NCI-H526 (cell line): ENCODE data around the gene TAX1BP3.

Source experiments
- DNase-seq, 2 experiments: peaks; one replicate each; lab custom pipeline; 2025; lab: John Stamatoyannopoulos, UW

Gene TAX1BP3

DNA sequence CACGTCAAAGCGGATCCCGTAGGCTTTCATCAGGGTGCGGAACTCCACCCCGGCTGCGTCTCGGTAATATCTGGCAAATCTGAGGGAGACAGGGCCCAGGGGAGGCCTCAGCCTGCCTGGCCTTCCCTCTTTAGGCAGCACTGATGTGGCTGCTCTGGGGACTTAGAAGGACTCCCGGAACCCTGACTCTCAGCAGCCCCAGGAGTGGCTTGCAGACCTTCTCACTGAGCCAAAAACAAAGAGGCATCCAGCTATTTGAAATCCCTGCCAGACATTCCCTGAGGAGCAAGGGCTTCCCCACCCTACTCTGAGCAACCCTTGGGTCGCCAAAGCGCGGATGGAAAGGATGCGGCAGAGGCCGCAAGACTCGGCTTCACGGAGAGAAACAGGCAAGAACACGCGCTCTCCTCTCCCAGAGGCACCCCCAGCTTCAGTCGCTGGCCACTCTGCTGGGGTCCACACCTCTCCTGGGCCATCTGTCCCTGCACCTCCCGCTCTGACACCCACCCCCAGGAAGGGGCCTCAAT is 19.7 kb upstream of the TAX1BP3 start:
- DNase-seq = peak in 1 of 2 experiments; percentile 46

DNA sequence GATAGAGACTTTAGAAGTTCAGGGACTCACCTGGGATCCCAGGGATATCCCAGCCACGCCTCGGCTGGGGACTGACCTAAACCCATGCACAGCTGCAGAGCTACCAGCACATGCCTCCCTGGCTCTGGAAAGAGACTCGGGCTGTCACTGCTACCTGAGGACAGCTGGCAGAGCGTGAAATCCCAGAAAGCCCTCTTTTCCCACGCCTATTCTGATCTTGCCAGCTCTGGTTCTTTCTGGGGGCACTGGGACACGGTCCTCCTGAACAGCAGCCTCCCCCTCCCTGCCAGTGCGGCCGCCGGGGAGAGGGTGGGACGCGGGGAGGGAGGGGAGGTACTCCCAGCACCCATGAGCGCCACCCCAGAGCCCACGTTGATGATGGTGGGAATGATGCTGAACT is 16.8 kb upstream of the TAX1BP3 start:
- peak in 1 of 2 experiments; percentile 27 for DNase-seq

DNA sequence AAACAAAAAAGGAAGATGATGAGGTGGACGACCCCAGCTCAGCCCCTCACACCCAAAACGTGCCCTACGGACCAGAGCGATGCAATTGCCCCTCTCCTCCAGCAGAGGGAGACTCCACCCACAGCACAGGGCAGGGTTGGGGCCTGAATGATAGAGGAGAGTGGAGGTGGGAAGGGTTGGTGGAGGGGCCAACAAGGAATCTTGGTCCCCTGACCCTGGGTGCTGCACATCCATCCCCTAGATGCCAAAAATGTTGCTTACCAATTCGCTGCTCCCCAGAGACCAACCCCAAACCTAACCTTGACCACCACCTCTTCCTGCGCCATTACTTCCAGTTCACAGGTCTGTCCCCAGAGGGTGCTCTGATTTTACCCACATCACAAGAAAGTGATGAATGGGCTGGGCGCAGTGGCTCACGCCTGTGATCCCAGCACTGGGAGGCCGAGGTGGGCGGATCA is 14.7 kb upstream of the TAX1BP3 start:
- peak in 1 of 2 experiments; percentile 32 for DNase-seq

DNA sequence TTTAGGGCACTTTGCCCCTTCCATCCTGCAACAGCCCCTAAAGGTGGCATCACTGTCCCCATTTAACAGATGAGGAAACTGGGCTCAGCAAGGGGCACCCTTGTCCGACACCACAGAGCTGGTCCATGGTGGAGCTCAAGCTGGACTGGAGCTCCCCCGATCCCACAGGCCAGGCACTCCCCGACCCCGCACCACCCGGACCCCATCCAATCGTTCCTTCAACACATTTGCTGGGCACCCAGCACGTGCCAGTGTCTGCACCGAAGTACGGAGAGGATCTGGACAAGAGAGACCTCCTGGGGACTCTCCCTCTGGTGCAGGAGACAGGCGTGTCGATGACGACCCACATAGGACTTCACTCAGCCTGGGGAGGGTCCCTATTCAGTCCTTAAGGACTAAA is 13.7 kb upstream of the TAX1BP3 start:
- DNase-seq = no peak

DNA sequence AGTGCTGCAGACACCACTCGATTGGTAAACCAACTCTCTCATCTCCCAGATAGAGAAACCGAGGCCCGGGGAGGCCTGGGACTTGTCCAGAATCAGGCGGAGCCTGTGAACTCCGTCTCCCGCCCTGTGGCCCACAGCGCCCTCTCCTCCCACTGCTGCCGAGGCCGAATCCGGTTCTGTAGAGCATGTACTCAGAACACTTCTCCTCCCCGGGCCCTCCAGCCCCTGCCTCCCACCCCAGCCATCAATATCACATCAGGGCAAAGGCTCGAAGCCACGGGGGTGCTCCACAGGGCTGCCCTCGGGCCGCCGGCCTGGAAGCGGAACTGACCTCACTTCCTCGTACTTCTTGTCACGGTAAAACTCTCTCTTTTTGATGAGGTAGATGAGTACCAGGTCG is 13.2 kb upstream of the TAX1BP3 start:
- DNase-seq = no peak

DNA sequence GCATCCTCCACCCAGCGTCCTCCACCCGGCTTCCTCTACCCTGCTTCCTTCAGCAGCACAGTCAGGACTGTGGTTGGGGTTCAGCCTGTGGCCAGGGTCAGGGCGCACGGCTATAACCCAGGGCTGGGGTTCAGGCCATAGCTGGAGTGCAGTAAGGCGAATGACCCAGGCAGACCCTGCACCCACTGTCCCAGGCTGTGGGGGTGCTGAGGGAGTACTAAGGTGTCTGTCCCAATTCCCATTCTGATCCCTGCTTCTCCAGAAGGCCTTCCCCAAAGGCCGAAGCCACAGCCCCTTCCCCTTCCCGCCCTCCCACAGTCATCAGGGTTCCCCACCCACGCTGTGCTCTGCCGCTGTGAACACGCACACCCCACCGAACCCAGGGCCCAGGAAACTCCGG is 12.7 kb upstream of the TAX1BP3 start:
- DNase-seq = no peak

DNA sequence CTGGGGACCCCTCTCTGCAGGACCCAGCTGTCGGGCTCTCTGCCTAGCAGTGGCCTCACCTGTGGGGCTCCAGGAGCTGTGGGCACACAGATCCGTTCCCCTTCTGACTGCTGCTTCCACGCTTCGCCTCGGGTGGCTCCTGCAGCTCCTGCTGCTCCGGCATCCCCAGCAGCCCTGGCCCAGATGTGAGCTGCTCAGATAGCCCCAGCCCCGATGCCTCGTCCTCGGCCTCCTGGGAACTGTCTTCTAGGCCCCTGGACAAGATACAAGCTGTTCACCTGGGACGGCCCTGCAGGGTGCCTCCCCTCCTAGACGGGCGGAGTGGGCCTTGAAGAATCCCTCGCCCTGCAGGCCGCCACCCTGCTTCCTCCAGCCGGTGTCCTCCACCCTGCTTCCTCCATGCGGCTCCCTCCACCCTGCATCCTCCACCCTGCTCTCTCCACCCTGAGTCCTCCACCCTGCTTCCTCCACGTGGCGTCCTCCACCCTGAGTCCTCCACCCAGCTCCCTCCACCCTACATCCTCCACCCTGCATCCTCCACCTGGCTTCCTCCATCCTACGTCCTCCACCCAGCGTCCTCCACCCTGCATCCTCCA is 11.3 kb upstream of the TAX1BP3 start:
- no peak for DNase-seq

DNA sequence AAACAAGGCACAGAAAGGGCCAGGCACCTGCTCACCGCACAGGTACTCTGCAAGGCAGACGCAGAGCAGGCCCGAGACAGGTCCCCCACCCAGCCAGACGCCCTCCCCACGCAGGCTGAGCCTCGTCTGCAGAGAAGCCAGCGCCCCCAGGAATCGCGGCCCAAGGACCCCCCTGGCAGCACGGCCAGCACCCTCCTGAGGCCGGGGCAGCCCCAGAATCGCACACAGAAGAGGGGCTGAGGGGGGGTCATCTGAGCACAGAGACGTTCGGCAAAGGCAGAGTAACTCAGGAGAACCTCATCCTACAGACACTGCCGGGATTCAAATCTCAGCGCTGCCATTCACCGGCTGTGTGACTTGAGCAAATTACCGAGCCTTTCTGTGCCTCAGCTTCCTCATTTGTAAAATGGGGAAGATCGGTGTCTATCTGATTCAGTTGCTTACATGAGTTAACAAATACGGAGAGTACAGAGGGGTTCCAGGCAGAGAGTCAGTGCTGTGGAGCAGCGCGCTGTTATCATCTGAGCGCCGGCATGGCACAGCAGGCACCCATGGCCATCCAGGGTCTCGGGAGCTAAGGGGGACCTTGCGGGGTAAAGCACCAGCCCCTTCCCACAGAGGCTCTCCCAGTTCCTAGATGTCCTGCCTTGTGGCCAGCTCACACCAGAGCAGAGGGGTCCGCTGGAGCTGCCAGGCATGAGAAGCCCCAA is 10.6 kb upstream of the TAX1BP3 start:
- DNase-seq = no peak

DNA sequence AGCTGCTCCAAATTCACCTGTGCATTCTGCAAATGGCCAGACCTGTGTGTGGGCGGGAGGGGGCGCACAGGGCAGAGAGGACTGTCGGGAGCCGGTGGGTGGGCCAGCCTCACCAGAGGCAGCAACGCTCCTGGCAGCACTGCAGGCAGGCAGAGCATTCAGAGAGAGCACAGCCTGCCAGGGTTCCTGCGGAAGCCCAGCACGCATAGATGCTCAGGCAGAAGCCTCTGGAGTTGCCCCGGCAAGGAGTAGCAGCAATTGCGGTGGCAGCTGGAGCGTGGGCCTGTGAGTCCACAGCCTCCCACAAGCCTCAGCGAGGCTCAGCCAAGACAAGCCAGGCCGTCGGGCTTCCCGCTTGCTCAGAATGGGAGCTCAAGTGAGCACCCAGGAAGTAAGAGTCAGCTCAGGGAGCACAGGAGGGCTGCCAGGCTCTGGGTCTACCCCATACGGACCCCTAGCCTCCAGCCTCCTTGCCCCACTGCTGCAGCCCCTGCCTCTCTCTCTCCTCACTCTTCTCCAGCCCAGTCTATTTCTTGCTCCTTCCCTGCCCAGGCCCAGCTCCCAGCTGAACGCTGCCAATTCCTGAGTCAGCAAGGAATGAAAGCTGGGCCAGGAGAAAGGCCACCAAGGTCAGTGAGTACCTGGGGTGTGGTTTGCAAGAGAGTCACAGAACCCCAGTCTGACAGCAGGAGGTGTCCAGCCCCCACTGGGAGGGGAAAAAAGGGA is 9.9 kb upstream of the TAX1BP3 start:
- no peak for DNase-seq

DNA sequence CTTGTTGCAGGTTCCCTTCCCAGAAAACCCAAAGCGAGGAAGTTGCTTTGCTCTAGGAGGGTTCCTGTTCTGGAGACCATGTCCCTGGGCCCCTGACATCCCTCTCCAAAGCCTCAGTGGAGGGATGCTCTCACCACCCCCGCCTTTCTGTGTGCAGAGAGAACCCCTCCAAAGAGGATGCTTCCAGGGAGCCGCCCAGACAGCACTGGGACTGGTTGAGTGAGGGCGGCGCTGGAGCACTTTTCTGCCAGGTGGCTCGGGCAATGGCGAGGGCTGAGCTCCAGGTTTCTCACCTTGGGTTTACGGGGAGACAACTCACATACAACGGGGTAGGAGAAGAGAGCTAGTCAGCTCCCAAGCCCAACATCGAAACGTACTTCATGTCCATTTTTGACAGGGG is 7.5 kb upstream of the TAX1BP3 start:
- DNase-seq = no peak

DNA sequence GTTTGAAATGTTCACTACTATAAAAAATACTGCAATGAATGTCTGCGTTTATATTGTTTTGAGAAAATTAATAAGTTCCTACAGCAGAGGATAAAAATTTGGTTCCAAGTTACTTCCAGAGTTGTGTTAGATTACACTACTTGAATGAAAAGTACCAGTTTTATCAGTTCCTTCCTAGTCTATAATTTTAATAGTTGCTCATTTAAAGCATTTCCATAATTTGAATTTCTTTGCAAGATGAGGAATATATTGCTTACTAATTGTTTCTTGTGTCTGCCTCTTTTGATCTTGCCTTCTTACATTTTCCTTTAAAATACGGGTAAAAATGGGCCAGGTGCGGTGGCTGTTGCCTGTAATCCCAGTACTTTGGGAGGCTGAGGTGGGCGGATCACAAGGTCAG is 4.2 kb upstream of the TAX1BP3 start:
- no peak for DNase-seq

DNA sequence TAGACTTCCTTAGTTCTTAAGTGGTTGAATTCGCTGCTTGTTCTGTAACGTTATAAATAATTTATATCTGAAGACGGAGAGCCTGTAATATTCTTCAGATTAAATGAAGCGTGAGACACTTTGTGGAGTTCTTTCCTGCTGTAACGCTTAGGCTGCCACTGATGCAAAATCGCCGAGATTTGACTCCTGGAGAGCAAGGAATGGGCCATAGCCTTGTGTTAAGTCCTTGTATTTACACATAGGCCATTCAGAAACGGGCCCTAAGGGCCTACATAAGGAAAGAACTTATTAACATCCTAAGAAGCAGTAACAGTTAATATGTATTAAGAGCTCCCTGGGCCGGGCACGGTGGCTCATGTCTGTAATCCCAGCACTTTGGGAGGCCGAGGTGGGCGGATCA is 1.2 kb upstream of the TAX1BP3 start:
- no peak for DNase-seq

DNA sequence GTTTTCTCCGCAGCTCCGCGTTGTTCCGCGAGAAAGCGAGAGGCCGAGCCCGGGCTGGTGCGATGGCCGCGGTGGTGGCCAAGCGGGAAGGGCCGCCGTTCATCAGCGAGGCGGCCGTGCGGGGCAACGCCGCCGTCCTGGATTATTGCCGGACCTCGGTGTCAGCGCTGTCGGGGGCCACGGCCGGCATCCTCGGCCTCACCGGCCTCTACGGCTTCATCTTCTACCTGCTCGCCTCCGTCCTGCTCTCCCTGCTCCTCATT is 638 bp upstream of the TAX1BP3 start:
- DNase-seq = no peak

DNA sequence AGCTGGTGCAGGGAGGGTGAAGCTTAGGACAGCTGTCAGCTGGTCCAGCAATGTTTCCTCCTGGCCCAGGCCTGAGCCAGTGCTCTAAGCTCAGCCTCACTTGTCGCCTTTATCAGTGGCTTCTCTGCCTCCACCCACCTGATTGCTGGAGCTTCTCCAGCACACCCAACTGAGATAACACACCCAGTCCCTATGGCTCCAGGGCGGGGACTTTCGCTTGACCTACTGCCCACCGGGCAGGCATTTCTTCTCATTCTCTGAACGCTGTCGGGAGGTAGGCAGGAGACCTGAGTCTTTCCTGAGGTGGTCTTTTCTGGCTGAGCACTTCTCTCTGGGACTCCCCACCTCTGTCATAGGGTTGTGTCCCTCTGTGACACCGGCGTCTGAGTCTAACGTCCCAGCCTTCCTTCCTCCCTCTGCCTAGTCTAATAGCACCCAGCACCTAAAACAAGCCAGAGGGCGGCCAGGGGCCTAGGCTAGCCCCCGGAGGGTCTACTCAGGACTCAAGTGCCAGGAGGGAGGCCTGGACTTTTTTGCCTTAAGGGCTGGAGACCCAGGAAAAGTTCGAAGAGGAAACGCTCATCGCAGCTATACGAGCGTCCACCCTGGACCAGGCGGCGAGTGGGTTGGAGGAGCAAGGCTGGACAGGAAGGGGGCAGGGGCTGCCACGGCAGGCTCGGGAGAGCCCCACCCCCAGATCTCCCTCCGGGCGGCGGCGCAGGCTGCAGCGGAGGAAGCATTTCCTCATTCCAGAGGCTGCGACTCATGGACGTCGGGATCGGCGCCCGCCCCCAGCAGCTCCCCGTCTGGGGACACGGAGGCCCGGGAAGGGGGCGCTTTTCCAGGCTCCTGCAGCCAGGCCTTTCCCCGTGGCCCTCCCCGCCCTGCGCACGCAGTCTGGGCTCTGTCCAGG is 756 bp downstream of the TAX1BP3 start:
- peak in 1 of 2 experiments; percentile 67 for DNase-seq

DNA sequence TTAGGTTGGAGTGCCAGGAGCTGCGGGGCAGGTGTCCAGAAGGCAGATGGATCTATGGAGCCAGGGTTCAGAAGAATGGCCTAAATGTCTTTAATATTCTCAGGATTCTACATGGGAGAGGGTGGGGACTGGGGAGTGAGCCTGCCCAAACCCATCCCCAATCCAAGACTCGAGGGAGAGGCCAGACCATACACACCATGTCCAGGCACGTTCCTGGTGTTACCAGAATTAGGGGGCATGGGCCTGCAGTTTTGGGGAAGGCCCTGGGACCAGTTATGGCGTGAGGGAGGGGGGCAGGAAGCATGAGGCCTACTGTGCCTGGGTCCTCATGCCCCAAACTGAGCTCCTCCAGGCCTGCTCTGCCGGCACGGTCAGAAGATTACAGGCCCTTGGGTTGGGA is 1.9 kb downstream of the TAX1BP3 start:
- no peak for DNase-seq

DNA sequence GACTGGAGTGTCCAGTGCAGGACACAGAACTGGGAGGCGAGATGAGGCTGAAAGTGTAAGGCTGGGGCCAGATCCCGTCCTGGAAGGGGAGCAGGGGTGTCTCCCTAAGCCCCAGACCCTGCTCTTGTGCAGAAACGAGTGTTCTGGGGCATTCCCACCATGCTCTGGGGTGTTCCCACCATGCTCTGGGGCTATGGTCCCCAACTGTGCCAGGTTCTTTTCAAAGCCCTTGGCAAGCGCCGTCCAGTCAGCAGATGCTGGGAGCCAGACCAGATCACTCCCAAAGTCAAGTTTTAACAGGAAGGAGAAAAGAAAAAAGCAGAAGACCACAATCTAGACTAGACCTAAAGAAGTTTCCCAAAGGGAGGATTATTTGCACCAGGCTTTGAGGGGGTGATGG is 2.5 kb downstream of the TAX1BP3 start:
- DNase-seq = no peak

DNA sequence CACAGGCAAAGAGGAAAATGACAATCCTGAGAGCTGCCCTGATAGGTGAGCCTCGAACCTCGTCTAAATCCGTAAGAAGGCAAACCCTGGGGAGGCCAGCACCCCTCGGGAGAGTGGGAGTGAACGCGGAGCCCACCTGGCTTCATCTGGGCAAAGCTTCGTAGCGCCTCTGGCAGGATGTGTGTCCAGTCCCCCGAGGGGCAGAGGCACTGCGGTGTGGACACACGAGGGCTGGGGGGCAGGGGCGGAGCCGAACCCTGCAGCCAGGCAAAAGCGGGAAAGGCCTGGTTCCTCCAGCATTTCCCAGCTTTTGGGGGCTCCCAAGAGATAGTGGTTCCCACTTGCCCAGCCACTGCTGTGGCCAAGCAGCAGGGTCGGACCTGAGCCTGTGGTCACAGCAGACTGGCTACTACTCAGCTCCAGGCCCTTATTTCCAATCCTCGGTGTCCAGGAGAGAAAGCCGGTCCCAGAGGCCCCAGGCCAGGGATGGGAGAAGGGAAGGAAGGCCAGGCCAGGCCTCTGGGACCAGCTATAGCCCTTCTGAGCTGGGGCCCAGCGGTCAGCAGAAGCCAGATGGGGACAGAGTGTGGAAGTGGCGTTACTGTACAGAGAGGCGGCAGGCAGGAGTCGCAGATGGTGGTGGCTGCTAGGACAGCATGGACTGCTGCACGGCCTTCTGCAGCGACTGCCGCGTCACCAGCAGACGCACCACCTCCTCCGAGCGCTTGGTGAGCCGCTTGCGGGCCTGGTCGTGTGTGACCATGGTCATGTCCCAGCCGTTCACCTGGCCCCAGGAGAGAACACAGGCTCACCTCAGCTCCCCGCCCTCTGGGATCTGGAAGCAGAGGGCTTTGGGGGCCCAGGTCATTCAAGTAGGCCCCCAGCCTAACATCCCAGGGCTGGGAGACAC is 5.0 kb downstream of the TAX1BP3 start:
- DNase-seq = no peak

DNA sequence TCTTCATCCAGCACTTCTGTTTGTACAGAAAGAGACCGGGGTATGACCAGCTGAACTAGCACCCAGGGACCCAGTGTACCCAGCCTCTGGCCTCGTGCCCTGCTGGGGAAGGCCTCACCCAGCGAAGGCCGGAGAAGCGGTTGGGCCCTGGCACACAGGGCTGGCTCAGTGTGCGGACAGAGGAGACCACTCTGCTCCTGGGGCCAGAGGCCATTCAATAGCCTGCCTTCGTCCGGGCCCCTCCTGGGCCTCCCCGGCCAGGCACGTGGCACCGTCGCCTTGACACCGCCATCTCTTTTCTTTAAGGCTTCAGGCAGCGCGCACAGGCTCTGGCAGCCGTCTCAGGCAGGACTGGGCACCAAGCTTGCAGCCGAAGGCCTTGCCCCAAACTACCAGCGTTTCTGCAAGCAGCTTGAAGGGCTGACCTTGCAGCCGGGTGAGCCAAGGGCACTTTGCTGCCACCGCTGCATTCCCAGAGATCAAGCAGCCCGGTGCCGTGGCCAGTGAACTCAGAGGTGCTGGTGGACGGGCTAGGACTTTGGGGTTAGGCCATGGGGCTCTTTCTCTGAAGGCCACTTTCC is 8.0 kb downstream of the TAX1BP3 start:
- no peak for DNase-seq

DNA sequence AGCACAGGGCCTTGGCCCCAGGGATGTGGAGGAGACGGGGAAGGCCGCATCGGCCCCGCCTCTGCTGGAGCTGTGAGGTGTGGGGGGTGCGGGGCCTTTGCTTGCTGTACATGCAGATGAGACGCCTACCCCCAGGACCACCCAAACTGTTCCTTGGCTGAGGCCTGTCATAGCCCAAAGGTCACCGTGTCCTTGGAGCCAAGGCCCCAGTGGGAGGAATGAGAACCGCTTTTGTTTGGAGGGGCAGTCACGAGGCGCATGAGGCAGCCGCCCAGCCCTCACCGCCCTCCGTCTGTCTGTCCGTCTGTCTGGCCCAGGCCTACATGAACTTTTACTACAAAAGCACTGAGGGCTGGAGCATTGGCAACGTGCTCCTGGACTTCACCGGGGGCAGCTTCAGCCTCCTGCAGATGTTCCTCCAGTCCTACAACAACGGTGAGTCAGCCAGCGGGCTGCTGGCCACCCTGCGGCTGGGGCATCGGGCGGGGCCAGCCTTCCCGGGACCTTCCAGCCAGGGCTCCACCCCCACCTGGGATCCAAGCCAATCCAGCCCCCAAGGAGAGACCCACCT is 8.8 kb downstream of the TAX1BP3 start:
- DNase-seq = no peak

DNA sequence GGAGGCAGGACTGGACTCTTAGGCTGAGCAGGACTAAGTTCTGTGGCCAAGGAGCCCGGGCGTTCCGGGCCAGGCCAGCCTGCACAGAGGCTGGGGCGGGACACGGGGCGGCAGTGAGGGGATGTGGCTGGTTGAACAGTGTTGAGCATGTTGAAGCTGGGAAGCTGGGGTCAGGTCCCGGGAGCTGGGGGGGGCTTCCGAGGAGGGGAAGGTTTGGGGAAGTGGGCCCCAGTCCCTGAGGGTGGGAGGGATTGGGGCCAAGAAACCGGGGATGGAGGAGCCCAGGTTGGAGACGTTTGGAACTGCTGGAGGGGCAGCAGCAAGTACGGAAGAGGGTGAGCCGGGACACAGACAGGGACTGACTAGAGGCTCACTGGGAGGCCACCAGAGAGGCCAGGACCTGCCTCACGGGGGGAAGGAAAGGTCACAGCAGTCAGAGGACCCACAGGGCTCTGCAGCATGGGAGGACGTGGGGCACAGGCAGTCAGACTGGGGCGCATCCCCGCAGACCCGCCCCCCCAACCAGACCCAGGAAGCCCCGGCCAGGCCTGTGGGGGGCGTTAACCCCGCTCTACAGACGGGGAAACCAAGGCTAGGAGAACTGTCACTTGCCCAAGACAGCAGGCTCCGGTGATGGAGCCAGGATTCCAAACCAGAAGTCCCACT is 9.5 kb downstream of the TAX1BP3 start:
- no peak for DNase-seq
